Panc1 (cell line): ENCODE measurements around the gene RABGAP1L. TPM values are rescaled to one million over a fixed set of nuclear protein-coding genes. Genes with fewer than 3 reads are reported as not detected.
"Not testable (repeated sequence)": the region's sequence is repeated elsewhere in the genome, so short reads cannot be mapped to it uniquely, and the experiment has no call there.

Source experiments
- ATAC-seq: fragments of 200-7000 bp; cut with Tn5 transposase; 2 replicates; pipeline ENCODE4 v1.9.1; 2020; ENCODE audit warnings: mild to moderate bottlenecking, moderate library complexity
- BruUV-seq: library from RNA; stranded (reverse); fragments of 400-500 nt; replicated peaks from 2 replicates; lab custom pipeline; 2021; lab: Mats Ljungman, UMichigan
- CTCF ChIA-PET: fragments of 300-600 bp; sonication (Branson Sonifier 250); formaldehyde crosslinking; loops from one replicate; lab custom pipeline; 2022; ENCODE audit warnings: antibody characterized with exemption; lab: Charles Lee
- POLR2A ChIA-PET: fragments of 300-600 bp; sonication (Branson Sonifier 250); formaldehyde crosslinking; loops from one replicate; lab custom pipeline; 2022; ENCODE audit warnings: antibody characterized with exemption; lab: Charles Lee
- DNase-seq: peaks from one replicate; pipeline ENCODE4 v3.0.0-alpha.2; 2010; ENCODE audit warnings: low read depth, low spot score
- H3K27ac ChIP-seq: 2 replicates; pipeline ENCODE4 v1.5.1; 2011; ENCODE audit warnings: mild to moderate bottlenecking, low read length, inconsistent platforms
- H3K27me3 ChIP-seq: fragments of 200-500 bp; sonication (Bioruptor generic); 2 replicates; pipeline ENCODE4 v1.6.0; 2014; ENCODE audit warnings: low read length, inconsistent platforms; ENCODE audit not compliant: control insufficient read depth, insufficient read depth
- H3K36me3 ChIP-seq: fragments of 200-500 bp; sonication (Bioruptor generic); 2 replicates; pipeline ENCODE4 v1.5.1; 2014; ENCODE audit warnings: inconsistent platforms, mild to moderate bottlenecking, low read length, moderate library complexity; ENCODE audit not compliant: control insufficient read depth, insufficient read depth
- H3K4me1 ChIP-seq: 2 replicates; pipeline ENCODE4 v1.5.1; 2011; ENCODE audit warnings: inconsistent platforms, mild to moderate bottlenecking, low read length, moderate library complexity; ENCODE audit not compliant: control insufficient read depth, insufficient read depth
- H3K4me3 ChIP-seq, 2 experiments: 2 replicates each; pipeline ENCODE4 v1.5.1; 2011 to 2012; ENCODE audit warnings: low read depth in 2 of 2, low read length in 2 of 2, mild to moderate bottlenecking in 2 of 2, inconsistent platforms in 1 of 2, moderate library complexity in 1 of 2
- H3K9me3 ChIP-seq: fragments of 200-500 bp; sonication (Bioruptor generic); 2 replicates; pipeline ENCODE4 v1.5.1; 2014; ENCODE audit warnings: low read depth, mild to moderate bottlenecking, inconsistent platforms, low read length, moderate library complexity; ENCODE audit not compliant: control insufficient read depth, insufficient read depth
- POLR2AphosphoS5 ChIP-seq: IDR thresholded peaks from 2 replicates; pipeline ENCODE4 v1.6.1; 2012; ENCODE audit warnings: mild to moderate bottlenecking, low read depth, low read length, moderate library complexity
- SIN3A ChIP-seq: IDR thresholded peaks from 2 replicates; pipeline ENCODE4 v1.6.1; 2012; ENCODE audit warnings: low read depth, mild to moderate bottlenecking, low read length, moderate library complexity, borderline replicate concordance; ENCODE audit not compliant: insufficient read depth
- TCF7L2 ChIP-seq: IDR thresholded peaks from 2 replicates; pipeline ENCODE4 v1.6.1; 2011; ENCODE audit warnings: mild to moderate bottlenecking, low read depth, low read length, inconsistent platforms
- in situ Hi-C: cut with HindIII; loops from 2 replicates; pipeline ENCODE4 v1.10.0; 2016; ENCODE audit warnings: low sequenced_read_pairs, low pct_unique_long_range_greater_than_20kb
- intact Hi-C: fragments of 100-400 bp; cut with micrococcal nuclease; formaldehyde crosslinking; loops from one replicate; pipeline ENCODE4 v1.10.0; 2022; ENCODE audit not compliant: unreplicated experiment
- total RNA-seq: library from RNA; stranded (reverse); gene quantifications from one replicate; pipeline ENCODE4 v1.2.1, GENCODE V29; 2021; ENCODE audit not compliant: unreplicated experiment
- TF ChIP-seq, protein P1 (sequence below), 2 experiments: IDR thresholded peaks; 2 replicates each; pipeline ENCODE4 v1.6.1; 2011 to 2012; ENCODE audit warnings: low read depth in 2 of 2, control low read depth in 1 of 2, low read length in 1 of 2, mild to moderate bottlenecking in 1 of 2, moderate library complexity in 1 of 2; ENCODE audit not compliant: insufficient read depth in 1 of 2
- TF ChIP-seq, protein P2 (sequence below): fragments of 450-650 bp; IDR thresholded peaks from 2 replicates; pipeline ENCODE4 v1.5.1; 2017; ENCODE audit warnings: mild to moderate bottlenecking

Gene RABGAP1L
- total RNA-seq, 1 experiment from 2014 or later, result 37.0 TPM

DNA sequence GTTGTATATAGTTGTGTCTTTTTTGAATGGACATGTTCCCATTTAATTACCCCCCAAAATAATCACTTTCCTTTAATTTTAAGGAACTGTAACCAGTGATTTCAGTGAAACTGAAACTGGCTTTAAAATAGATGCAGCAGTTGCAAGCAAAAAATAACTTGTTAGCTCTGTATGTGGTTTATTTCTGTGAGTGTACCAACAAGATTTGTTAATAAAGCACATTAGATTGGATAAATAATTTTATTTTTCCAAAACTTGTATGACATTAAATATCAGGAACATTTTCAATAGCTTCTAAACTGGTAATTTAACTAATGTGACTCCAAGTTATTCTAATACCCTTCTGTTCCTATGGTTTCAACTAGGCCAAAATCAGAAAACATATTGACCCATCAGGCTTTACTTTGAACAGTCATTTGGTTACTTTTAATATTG, 656.2 kb downstream of the RABGAP1L start:
- DNase-seq, result no peak
- ATAC-seq, result no peak
- BruUV-seq, result TSS peak; percentile 22
- Histone ChIP-seq H3K4me1 (no peaks in the 10 kb centered on the region), H3K4me3 (no peak overlapping the region), H3K27ac (no peak overlapping the region), H3K36me3 (no peaks in the 10 kb centered on the region), H3K27me3 (no peaks in the 10 kb centered on the region), H3K9me3 (no peaks in the 10 kb centered on the region)
- CTCF ChIA-PET, result no interaction called here
- intact Hi-C loops, result no loop called here
- in situ Hi-C loops, result no loop called here
- TF ChIP-seq, protein P1, sequence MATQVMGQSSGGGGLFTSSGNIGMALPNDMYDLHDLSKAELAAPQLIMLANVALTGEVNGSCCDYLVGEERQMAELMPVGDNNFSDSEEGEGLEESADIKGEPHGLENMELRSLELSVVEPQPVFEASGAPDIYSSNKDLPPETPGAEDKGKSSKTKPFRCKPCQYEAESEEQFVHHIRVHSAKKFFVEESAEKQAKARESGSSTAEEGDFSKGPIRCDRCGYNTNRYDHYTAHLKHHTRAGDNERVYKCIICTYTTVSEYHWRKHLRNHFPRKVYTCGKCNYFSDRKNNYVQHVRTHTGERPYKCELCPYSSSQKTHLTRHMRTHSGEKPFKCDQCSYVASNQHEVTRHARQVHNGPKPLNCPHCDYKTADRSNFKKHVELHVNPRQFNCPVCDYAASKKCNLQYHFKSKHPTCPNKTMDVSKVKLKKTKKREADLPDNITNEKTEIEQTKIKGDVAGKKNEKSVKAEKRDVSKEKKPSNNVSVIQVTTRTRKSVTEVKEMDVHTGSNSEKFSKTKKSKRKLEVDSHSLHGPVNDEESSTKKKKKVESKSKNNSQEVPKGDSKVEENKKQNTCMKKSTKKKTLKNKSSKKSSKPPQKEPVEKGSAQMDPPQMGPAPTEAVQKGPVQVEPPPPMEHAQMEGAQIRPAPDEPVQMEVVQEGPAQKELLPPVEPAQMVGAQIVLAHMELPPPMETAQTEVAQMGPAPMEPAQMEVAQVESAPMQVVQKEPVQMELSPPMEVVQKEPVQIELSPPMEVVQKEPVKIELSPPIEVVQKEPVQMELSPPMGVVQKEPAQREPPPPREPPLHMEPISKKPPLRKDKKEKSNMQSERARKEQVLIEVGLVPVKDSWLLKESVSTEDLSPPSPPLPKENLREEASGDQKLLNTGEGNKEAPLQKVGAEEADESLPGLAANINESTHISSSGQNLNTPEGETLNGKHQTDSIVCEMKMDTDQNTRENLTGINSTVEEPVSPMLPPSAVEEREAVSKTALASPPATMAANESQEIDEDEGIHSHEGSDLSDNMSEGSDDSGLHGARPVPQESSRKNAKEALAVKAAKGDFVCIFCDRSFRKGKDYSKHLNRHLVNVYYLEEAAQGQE (IDR thresholded peaks at IDR 0.05; ENCODE audit: insufficient read depth in 1 of 2, low read depth in 2 of 2, low read length in 1 of 2), result no peak
- TF ChIP-seq SIN3A (no peak), POLR2AphosphoS5 (no peak), TCF7L2 (no peak)
- TF ChIP-seq, protein P2, sequence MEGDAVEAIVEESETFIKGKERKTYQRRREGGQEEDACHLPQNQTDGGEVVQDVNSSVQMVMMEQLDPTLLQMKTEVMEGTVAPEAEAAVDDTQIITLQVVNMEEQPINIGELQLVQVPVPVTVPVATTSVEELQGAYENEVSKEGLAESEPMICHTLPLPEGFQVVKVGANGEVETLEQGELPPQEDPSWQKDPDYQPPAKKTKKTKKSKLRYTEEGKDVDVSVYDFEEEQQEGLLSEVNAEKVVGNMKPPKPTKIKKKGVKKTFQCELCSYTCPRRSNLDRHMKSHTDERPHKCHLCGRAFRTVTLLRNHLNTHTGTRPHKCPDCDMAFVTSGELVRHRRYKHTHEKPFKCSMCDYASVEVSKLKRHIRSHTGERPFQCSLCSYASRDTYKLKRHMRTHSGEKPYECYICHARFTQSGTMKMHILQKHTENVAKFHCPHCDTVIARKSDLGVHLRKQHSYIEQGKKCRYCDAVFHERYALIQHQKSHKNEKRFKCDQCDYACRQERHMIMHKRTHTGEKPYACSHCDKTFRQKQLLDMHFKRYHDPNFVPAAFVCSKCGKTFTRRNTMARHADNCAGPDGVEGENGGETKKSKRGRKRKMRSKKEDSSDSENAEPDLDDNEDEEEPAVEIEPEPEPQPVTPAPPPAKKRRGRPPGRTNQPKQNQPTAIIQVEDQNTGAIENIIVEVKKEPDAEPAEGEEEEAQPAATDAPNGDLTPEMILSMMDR, result no peak
- POLR2A ChIA-PET, result interaction anchor here (0.6 kb wide), 1 partner anchor 865 kb away, joined by 15 read pairs; no protein-coding TSS in a partner anchor

DNA sequence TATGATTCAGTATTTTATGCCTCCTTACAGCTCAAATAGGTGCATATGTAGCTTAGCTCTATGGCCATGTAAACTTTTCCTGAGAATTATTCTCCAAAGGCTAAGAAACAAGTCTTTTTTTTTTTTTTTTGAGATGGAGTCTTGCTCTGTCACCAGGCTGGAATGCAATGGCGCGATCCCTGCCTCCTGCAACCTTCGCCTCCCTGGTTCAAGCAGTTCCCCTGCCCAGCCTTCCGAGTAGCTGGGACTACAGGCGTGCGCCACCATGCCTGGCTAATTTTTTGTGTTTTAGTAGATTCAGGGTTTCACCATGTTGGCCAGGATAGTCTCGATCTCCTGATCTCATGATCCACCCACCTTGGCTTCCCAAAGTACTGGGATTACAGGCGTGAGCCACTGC, 657.3 kb downstream of the RABGAP1L start:
- CTCF ChIA-PET, result not testable (repeated sequence)

DNA sequence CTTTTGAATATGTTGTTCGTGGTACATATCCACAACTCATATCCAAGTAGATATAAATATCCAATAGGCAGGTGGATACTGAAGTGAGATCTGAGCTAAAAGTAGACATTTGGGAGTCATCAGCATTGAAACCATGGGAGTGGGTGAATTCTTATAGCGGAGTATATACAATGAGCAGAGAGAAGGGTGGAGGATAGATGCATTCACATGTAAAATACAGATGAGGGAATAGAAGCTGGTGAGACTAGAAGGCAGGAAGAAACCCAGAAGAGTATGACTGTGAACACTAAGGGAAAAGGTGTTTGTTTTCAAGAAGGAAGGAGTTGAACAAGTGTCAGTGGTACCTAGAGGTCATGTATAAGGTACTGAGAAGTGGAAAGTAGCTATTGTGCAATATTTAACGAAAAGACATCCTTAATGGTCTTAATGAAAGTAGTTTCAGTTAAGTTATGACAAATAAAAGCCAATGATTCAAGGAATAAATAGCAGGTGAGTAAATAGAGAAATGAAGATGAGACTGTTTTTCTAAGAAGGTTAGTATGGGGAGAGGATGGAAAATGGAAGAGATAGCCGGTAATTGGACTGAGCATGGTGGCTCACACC, 658.8 kb downstream of the RABGAP1L start:
- Histone ChIP-seq H3K36me3 (no peaks in the 10 kb centered on the region), H3K4me1 (no peaks in the 10 kb centered on the region), H3K27ac (no peak overlapping the region), H3K9me3 (no peaks in the 10 kb centered on the region), H3K4me3 (no peak overlapping the region), H3K27me3 (no peaks in the 10 kb centered on the region)
- DNase-seq, result no peak
- no peak for ATAC-seq
- no TSS peak for BruUV-seq
- intact Hi-C loops (no loop called here), in situ Hi-C loops (no loop called here)
- POLR2A ChIA-PET, result interaction anchor here (0.8 kb wide), 1 partner anchor 35 kb away, joined by 5 read pairs; no protein-coding TSS in a partner anchor
- TF ChIP-seq, protein P1 (IDR thresholded peaks at IDR 0.05; ENCODE audit: insufficient read depth in 1 of 2, low read depth in 2 of 2, low read length in 1 of 2), result no peak
- TF ChIP-seq, protein P2, result no peak
- TF ChIP-seq TCF7L2 (no peak), POLR2AphosphoS5 (no peak)
- CTCF ChIA-PET, result no interaction called here

More for the DNA sequence above, 657.3 kb downstream of the RABGAP1L start:
- H3K4me3 ChIP-seq, POLR2A ChIA-PET, intact Hi-C loops, H3K27me3 ChIP-seq, DNase-seq, BruUV-seq, H3K27ac ChIP-seq, H3K4me1 ChIP-seq, in situ Hi-C loops, H3K9me3 ChIP-seq, ATAC-seq, H3K36me3 ChIP-seq: not testable (repeated sequence)
